ENCODE results near the gene NFIX.

- no peak for TF ChIP-seq CTCF (conservative IDR thresholded peaks at IDR 0.05 in 1 of 2, IDR thresholded peaks at IDR 0.05 in 1 of 2; ENCODE audit: extremely low read depth in 1 of 2, insufficient read depth in 1 of 2, low read depth in 1 of 2, low read length in 2 of 2)
- no peak for TF ChIP-seq EZH2 (IDR thresholded peaks at IDR 0.05; ENCODE audit: borderline replicate concordance, low read length)
These were observed 45.1 kb downstream of the NFIX start for GRCh38 chr19:13040232-13040947.
